Measurements from ENCODE around the gene STRBP.

STRBP gene

DNA sequence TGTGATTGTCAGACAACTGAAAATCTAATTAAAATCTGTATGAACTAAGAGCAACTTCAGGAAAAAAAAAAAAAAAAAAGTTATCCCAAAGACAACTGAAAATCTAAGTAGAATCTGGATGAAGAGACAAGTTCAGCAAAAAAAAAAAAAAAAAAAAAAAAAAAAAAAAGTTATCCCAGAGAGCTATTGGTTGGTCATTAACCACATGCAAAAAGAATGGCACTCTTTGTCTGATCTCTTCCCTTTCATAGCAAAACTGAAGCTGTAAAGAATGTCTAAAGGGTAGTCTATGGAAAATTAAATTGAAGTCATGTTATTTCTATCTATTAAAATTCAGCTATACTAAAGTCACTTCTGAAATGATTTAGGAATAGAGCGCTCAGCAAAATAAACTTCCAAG is 32.9 kb downstream of the STRBP start:
- Histone ChIP-seq H4K20me1 (peaks cover 88% of the 10 kb centered on the region), H3K4me3 (no peak overlapping the region), H3K9me3 (peaks cover 46% of the 10 kb centered on the region), H3K9ac (no peak overlapping the region), H3K36me3 (peaks cover 63% of the 10 kb centered on the region), H3K4me1 (peaks cover 20% of the 10 kb centered on the region), H3K4me2 (peak overlapping the region; percentile 38), H3K27ac (no peak overlapping the region), H3K27me3 (no peaks in the 10 kb centered on the region)
- TF ChIP-seq Cebpa-rat (IDR thresholded peaks at IDR 0.05) = no peak

DNA sequence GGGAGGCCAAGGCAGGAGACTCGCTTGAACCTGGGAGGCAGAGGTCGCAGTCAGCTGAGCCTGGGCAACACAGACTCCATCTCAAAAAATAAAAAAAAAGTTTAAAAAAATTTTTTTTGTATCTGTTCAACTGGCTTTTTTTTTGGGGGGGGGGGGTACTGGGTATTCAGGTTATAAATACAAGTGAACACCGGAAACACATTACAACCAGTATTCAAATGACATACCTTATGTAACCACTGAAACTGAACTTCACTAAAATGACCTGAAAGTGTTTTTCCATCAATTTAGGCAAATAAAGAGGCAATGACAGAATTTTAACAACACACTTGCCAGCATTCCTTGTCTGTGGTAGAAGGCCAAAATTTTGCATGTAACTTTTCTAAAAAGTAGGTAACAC is 33.5 kb downstream of the STRBP start:
- H3K4me1 ChIP-seq = peaks cover 20% of the 10 kb centered on the region
- no peak for TF ChIP-seq Cebpa-rat (IDR thresholded peaks at IDR 0.05)
- peak overlapping the region; percentile 28 for H3K27ac ChIP-seq
- H3K27me3 ChIP-seq = no peaks in the 10 kb centered on the region
- peak overlapping the region; percentile 38 for H3K4me2 ChIP-seq
- no peak overlapping the region for H3K9ac ChIP-seq
- H3K36me3 ChIP-seq = peaks cover 67% of the 10 kb centered on the region
- H3K4me3 ChIP-seq = no peak overlapping the region
- H3K9me3 ChIP-seq = peaks cover 46% of the 10 kb centered on the region
- H4K20me1 ChIP-seq = peaks cover 88% of the 10 kb centered on the region

GRCh38 chr9:123232332-123232731 is 36.1 kb downstream of the STRBP start:
- no peak for TF ChIP-seq Cebpa-rat (IDR thresholded peaks at IDR 0.05)
- no peak overlapping the region for H3K4me2 ChIP-seq
- H3K4me1 ChIP-seq = peaks cover 20% of the 10 kb centered on the region
- no peak overlapping the region for H3K27ac ChIP-seq
- H3K9me3 ChIP-seq = peaks cover 34% of the 10 kb centered on the region
- H4K20me1 ChIP-seq = peaks cover 88% of the 10 kb centered on the region
- no peak overlapping the region for H3K4me3 ChIP-seq
- H3K27me3 ChIP-seq = no peaks in the 10 kb centered on the region
- peaks cover 77% of the 10 kb centered on the region for H3K36me3 ChIP-seq
- H3K9ac ChIP-seq = no peak overlapping the region

GRCh38 chr9:123231421-123231820 is 37.0 kb downstream of the STRBP start:
- no peak overlapping the region for H3K27ac ChIP-seq
- H3K9ac ChIP-seq = no peak overlapping the region
- H3K4me1 ChIP-seq = peaks cover 24% of the 10 kb centered on the region
- H3K4me2 ChIP-seq = no peak overlapping the region
- no peak overlapping the region for H3K4me3 ChIP-seq
- no peaks in the 10 kb centered on the region for H3K27me3 ChIP-seq
- peaks cover 75% of the 10 kb centered on the region for H3K36me3 ChIP-seq
- TF ChIP-seq Cebpa-rat (IDR thresholded peaks at IDR 0.05) = no peak
- peaks cover 33% of the 10 kb centered on the region for H3K9me3 ChIP-seq
- peaks cover 88% of the 10 kb centered on the region for H4K20me1 ChIP-seq

GRCh38 chr9:123228967-123229366 is 39.4 kb downstream of the STRBP start:
- H3K27me3 ChIP-seq = no peaks in the 10 kb centered on the region
- no peak overlapping the region for H3K4me2 ChIP-seq
- H3K9ac ChIP-seq = no peak overlapping the region
- no peak overlapping the region for H3K27ac ChIP-seq
- H3K4me3 ChIP-seq = no peak overlapping the region
- peaks cover 78% of the 10 kb centered on the region for H3K36me3 ChIP-seq
- H4K20me1 ChIP-seq = peaks cover 90% of the 10 kb centered on the region
- H3K9me3 ChIP-seq = peaks cover 24% of the 10 kb centered on the region
- peaks cover 21% of the 10 kb centered on the region for H3K4me1 ChIP-seq
- TF ChIP-seq Cebpa-rat (IDR thresholded peaks at IDR 0.05) = no peak

GRCh38 chr9:123225995-123226394 is 42.4 kb downstream of the STRBP start:
- H3K36me3 ChIP-seq = peaks cover 69% of the 10 kb centered on the region
- no peak overlapping the region for H3K4me3 ChIP-seq
- H3K27me3 ChIP-seq = no peaks in the 10 kb centered on the region
- H3K9me3 ChIP-seq = peaks cover 4% of the 10 kb centered on the region; the same call in 1 of the 2 replicates
- no peak overlapping the region for H3K9ac ChIP-seq
- H3K4me1 ChIP-seq = peaks cover 26% of the 10 kb centered on the region
- TF ChIP-seq Cebpa-rat (IDR thresholded peaks at IDR 0.05) = no peak
- peaks cover 98% of the 10 kb centered on the region for H4K20me1 ChIP-seq
- no peak overlapping the region for H3K27ac ChIP-seq
- peak overlapping the region; percentile 18 for H3K4me2 ChIP-seq

GRCh38 chr9:123225374-123225813 is 43.0 kb downstream of the STRBP start:
- Histone ChIP-seq H4K20me1 (peaks cover 96% of the 10 kb centered on the region), H3K4me2 (peak overlapping the region; percentile 18), H3K9ac (no peak overlapping the region), H3K27ac (no peak overlapping the region), H3K4me1 (peaks cover 29% of the 10 kb centered on the region), H3K9me3 (peaks cover 4% of the 10 kb centered on the region; the same call in 1 of the 2 replicates), H3K4me3 (no peak overlapping the region), H3K27me3 (no peaks in the 10 kb centered on the region), H3K36me3 (peaks cover 66% of the 10 kb centered on the region)
- TF ChIP-seq Cebpa-rat (IDR thresholded peaks at IDR 0.05) = no peak

GRCh38 chr9:123220127-123220526 is 48.3 kb downstream of the STRBP start:
- no peaks in the 10 kb centered on the region for H3K27me3 ChIP-seq
- no peak overlapping the region for H3K27ac ChIP-seq
- H3K4me3 ChIP-seq = no peak overlapping the region
- no peak overlapping the region for H3K4me2 ChIP-seq
- H3K9ac ChIP-seq = no peak overlapping the region
- H4K20me1 ChIP-seq = peaks cover 96% of the 10 kb centered on the region
- peaks cover 31% of the 10 kb centered on the region for H3K36me3 ChIP-seq
- peaks cover 28% of the 10 kb centered on the region for H3K4me1 ChIP-seq
- no peaks in the 10 kb centered on the region for H3K9me3 ChIP-seq
- no peak for TF ChIP-seq Cebpa-rat (IDR thresholded peaks at IDR 0.05)

GRCh38 chr9:123218831-123219230 is 49.6 kb downstream of the STRBP start:
- H4K20me1 ChIP-seq = peaks cover 96% of the 10 kb centered on the region
- H3K27me3 ChIP-seq = no peaks in the 10 kb centered on the region
- no peak overlapping the region for H3K9ac ChIP-seq
- H3K4me2 ChIP-seq = no peak overlapping the region
- H3K4me3 ChIP-seq = no peak overlapping the region
- no peak overlapping the region for H3K27ac ChIP-seq
- peaks cover 24% of the 10 kb centered on the region; the same call in 1 of the 2 replicates for H3K4me1 ChIP-seq
- peaks cover 24% of the 10 kb centered on the region for H3K36me3 ChIP-seq
- H3K9me3 ChIP-seq = no peaks in the 10 kb centered on the region
- TF ChIP-seq Cebpa-rat (IDR thresholded peaks at IDR 0.05) = no peak

GRCh38 chr9:123217128-123217654 is 51.2 kb downstream of the STRBP start:
- TF ChIP-seq Cebpa-rat (IDR thresholded peaks at IDR 0.05) = no peak
- Histone ChIP-seq H3K9me3 (no peaks in the 10 kb centered on the region), H3K27ac (no peak overlapping the region), H3K4me1 (peaks cover 24% of the 10 kb centered on the region; the same call in 1 of the 2 replicates), H3K36me3 (peaks cover 32% of the 10 kb centered on the region), H3K4me3 (no peak overlapping the region), H3K27me3 (no peaks in the 10 kb centered on the region), H3K9ac (no peak overlapping the region), H4K20me1 (peaks cover 99% of the 10 kb centered on the region), H3K4me2 (no peak overlapping the region)
